NCI-H446 treated with DMSO at 0.1 percent for 48 hours (cell line): Measurements from ENCODE around the gene PCYT1A.
"Not testable (repeated sequence)": the region's sequence is repeated elsewhere in the genome, so short reads cannot be mapped to it uniquely, and the experiment has no call there.

Experiments
- DNase-seq: peaks from one replicate; lab custom pipeline; 2025; lab: John Stamatoyannopoulos, UW

Gene PCYT1A

GRCh38 chr3:196287090-196287439 is 461 bp downstream of the PCYT1A start:
- DNase-seq, result no peak

- no peak for DNase-seq
Observed at GRCh38 chr3:196284396-196284795, 3.1 kb downstream of the PCYT1A start.

- no peak for DNase-seq
Observed at GRCh38 chr3:196281962-196282361, 5.6 kb downstream of the PCYT1A start.

GRCh38 chr3:196280689-196281440 is 6.7 kb downstream of the PCYT1A start:
- DNase-seq, result no peak

GRCh38 chr3:196275126-196275525 is 12.4 kb downstream of the PCYT1A start:
- no peak for DNase-seq

- DNase-seq, result no peak
Observed at GRCh38 chr3:196274585-196274984, 12.9 kb downstream of the PCYT1A start.

- no peak for DNase-seq
Observed at GRCh38 chr3:196273655-196274054, 13.9 kb downstream of the PCYT1A start.

- no peak for DNase-seq
Observed at GRCh38 chr3:196272826-196273225, 14.7 kb downstream of the PCYT1A start.

- DNase-seq, result no peak
Observed at GRCh38 chr3:196270499-196270898, 17.0 kb downstream of the PCYT1A start.

- DNase-seq, result no peak
Observed at GRCh38 chr3:196268284-196269163, 19.0 kb downstream of the PCYT1A start.

GRCh38 chr3:196263819-196264218 is 23.7 kb downstream of the PCYT1A start:
- DNase-seq, result no peak

GRCh38 chr3:196260784-196261183 is 26.7 kb downstream of the PCYT1A start:
- DNase-seq, result no peak

- no peak for DNase-seq
Observed at GRCh38 chr3:196255776-196256175, 31.8 kb downstream of the PCYT1A start.

- DNase-seq, result no peak
Observed at GRCh38 chr3:196254376-196255283, 32.9 kb downstream of the PCYT1A start.

- DNase-seq, result no peak
Observed at GRCh38 chr3:196251918-196252317, 35.6 kb downstream of the PCYT1A start.

GRCh38 chr3:196246612-196247308 is 40.8 kb downstream of the PCYT1A start:
- DNase-seq, result no peak

GRCh38 chr3:196244166-196244565 is 43.4 kb downstream of the PCYT1A start:
- not testable (repeated sequence) for DNase-seq

GRCh38 chr3:196241704-196242103 is 45.8 kb downstream of the PCYT1A start:
- DNase-seq, result no peak

GRCh38 chr3:196240424-196240823 is 47.1 kb downstream of the PCYT1A start:
- no peak for DNase-seq

GRCh38 chr3:196238612-196239560 is 48.6 kb downstream of the PCYT1A start:
- DNase-seq, result no peak
